Umbilical cord (tissue), 2 donors: Measurements from ENCODE around the gene GSN. TPM values are rescaled to one million over a fixed set of nuclear protein-coding genes. Genes with fewer than 3 reads are reported as not detected.

ENCODE experiments used
- DNase-seq: peaks from one replicate; pipeline ENCODE4 v3.0.0-alpha.2; 2015; ENCODE audit warnings: low spot score
- total RNA-seq: library from RNA; depleted of rRNA; stranded (reverse); fragments of >200 nt; gene quantifications from one replicate; pipeline ENCODE4 v1.2.3, GENCODE V29; 2014; ENCODE audit warnings: low replicate concordance; ENCODE audit not compliant: insufficient read depth

GSN gene
- total RNA-seq, 1 donor from 2014 or later: 421 TPM

DNA sequence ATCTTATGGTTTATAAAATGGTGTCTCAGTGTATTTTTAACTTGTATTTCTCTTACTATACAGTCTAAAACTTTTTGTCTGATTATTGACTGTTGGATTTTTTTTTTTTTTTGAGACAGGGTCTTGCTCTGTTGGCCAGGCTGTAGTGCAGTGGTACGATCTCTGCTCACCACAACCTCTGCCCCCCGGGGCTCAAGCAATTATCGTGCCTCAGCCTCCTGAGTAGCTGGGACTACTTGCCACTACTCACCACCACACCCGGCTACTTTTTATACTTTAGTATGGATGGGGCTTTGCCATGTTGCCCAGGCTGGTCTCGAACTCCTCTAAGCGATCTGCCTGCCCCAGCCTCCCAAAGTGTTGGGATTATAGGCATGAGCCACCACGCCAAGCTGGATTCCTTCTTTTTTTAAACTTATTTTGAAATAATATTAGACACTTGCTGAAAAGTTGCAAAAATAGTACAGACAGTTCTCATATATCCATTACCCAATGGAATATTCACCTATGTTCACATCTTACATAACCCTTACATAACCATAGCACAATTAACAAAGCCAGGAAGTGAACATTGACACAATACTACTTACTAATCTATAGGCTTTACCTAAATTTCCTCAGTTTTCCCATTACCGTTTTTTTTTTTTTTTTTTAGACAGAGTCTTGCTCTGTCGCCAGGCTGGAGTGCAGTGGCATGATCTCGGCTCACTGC, 54.9 kb downstream of the GSN start:
- no peak for DNase-seq

DNA sequence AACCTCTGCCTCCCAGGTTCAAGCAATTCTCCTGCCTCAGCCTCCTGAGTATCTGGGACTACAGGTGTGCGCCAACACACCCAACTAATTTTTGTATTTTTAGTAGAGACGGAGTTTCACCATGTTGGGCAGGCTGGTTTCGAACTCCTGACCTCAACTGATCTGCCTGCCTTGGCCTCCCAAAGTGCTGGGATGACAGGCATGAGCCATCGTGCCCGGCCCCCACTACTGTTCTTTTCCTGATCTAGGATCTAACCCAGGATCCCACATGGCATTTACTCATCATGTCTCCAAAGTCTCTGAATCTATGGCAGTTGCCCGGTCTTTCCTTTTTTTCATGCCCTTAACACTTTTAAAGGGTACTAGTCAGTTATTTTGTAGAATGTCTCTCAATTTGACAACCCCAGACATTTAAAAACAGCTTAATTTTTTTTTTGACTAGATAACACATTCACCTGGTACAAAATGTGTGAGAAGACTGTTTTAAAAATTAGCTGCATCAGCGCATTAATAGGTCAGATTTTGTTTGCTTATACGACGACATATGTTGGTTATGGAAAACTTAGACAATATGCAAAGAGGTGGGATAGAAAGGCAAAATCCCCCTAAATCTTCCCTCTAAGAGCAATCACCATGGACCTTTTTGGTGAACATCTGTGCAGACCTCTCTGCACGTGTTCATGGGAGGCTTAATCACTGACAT, 55.6 kb downstream of the GSN start:
- DNase-seq: no peak

- no peak for DNase-seq
These were observed 56.4 kb downstream of the GSN start for GRCh38 chr9:121324316-121324715.

DNA sequence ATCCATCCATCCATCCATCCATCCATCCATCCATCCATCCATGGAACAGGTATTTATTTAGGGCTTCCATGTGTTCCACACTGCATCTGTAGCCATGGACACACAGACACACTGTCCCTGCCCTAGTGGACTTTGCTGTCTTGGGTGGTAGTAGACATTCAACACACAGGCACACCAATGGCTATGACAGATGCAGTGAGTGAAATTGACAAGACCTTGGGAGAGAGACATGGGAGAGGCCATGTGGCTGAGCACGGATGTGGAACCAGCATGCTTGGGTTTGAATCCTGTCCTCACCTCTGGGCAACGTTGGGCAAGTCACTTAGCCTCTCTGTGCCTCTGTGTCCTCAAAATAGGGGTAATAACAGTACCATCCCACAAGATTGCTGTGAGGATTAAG, 56.8 kb downstream of the GSN start:
- no peak for DNase-seq

DNA sequence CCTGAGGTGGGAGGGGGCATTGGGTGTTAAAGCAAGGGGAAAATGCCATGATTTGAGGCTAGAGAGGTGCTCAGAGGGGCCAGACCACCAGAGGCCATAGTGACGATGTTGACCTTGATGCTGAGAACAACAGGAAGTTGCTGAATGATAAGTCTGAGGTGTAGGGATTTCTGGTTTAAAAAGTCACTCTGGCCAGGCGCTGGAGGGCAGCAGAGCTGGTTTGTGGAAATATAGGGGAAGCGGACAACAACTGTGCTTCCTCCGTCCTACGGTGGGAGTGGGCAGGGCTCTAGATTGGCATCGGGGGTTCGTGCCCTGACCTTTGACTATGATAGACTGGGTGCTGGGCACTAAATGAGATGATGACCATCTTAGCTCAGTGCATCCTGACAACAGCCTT, 57.4 kb downstream of the GSN start:
- no peak for DNase-seq

GRCh38 chr9:121326130-121326838, 58.3 kb downstream of the GSN start:
- DNase-seq: peak; percentile 85

DNA sequence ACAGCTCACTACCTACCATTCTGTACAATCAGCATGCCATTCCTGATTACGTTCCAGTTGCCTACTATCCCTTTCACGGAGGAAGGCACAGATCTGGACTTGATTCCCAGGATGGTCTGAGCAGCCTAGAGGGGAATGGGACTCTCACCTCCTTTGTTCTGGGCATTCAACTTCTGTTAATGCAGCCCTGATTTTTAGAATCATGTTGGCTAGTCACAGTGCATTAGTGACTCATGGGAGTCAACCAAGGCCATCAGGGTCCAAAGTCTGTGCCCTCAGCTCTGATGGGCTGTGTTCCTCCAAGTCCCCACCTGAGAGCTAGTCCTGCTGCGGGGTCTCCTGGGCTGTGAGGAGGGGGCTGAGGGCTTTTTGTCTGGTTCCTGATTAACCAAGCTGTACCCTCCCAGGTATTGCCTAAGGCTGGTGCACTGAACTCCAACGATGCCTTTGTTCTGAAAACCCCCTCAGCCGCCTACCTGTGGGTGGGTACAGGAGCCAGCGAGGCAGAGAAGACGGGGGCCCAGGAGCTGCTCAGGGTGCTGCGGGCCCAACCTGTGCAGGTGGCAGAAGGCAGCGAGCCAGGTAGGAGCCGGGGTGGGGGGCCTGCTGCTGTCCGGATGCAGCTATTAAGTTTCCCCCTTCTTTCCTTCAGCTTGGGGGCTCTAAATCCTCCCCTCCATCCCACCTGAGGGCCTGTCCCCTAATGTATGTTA, 59.1 kb downstream of the GSN start:
- DNase-seq: no peak

GRCh38 chr9:121328476-121328875, 60.5 kb downstream of the GSN start:
- DNase-seq: no peak

DNA sequence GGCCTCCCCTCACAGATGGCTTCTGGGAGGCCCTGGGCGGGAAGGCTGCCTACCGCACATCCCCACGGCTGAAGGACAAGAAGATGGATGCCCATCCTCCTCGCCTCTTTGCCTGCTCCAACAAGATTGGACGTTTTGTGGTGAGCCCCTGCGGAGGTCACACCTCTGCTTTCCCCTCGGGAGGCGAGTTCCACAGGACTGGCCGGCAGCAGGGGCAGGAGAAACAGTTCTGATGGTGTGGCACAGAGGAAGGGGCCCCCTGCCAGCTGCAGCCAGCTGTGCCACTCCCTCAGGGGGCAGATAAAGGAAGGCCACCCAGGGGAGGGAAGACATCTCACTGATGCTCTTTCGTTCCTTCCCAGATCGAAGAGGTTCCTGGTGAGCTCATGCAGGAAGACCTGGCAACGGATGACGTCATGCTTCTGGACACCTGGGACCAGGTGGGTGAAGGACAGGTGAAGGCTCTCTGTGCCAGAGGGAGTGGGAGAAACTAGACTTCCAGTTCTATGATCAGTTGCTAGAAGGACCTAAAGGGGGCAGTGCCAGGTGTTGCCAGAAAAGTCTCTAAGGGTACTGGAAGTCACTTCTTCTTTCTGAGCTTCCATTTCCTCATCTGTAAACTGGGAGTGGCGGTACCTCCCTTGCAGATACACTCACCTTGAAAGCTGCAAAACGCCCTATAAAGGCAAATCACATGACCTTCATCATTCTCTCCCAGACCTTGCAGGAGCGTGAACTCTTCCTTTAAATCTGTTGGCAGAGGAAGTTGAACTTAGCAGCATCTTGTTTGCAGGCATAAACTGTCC, 61.1 kb downstream of the GSN start:
- no peak for DNase-seq

DNA sequence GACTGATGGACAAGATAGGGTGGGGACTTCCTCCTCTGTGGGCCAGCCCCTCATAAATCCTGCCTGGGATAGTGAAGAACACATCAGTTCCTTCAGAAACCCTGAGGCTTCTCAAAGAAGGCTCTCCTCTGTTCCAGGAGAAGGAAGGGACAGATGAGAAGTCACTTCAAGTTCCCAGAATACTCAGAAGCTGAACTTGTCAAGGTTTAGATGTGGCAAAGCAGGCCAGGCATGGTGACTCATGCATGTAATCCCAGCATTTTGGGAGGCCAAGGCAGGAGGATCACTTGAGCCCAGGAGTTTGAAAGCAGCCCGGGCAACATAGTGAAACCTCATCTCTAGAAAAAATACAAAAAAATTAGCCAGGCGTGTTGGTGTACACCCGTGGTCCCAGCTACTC, 63.6 kb downstream of the GSN start:
- DNase-seq: no peak

GRCh38 chr9:121331992-121332685, 64.2 kb downstream of the GSN start:
- DNase-seq: peak; percentile 59

- DNase-seq: no peak
These were observed 66.2 kb downstream of the GSN start for GRCh38 chr9:121333950-121334773.

GRCh38 chr9:121336665-121337064, 68.7 kb downstream of the GSN start:
- peak; percentile 89 for DNase-seq

GRCh38 chr9:121339437-121339836, 71.5 kb downstream of the GSN start:
- DNase-seq: no peak

DNA sequence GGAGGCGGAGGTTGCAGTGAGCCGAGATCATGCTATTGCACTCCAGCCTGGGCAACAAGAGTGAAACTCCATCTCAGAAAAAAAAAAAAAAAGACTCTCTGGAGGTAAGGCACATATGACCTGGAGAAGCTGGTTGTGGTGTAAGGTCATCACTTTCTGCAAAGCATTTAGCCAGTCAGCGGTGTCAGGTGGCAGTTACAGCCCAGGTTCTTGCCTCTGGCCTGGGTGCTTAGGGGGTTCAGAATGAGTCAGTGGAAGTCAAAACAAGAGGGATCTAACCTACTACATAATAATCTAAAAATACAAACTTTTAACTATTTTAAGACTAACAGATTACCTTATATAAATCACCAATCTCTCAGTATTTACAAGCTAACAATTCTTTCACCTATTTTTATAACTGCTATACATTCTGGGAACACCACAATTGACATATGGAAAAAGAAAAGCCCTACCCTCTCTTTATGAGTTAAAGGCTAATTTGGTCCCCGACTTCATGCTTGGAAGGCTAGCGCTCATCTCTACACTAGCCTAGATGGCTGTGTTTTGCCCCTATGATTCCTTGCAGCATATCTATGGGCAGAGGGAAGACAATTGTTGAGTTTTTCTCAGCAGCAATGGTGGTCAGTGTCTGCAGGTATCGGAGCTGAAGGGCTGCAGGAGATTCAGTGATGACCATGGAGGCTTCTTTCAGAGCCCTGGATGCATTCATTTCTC, 72.9 kb downstream of the GSN start:
- no peak for DNase-seq

GRCh38 chr9:121344184-121344583, 76.2 kb downstream of the GSN start:
- DNase-seq: no peak

- DNase-seq: no peak
These were observed 77.1 kb downstream of the GSN start for GRCh38 chr9:121345070-121345469.

DNA sequence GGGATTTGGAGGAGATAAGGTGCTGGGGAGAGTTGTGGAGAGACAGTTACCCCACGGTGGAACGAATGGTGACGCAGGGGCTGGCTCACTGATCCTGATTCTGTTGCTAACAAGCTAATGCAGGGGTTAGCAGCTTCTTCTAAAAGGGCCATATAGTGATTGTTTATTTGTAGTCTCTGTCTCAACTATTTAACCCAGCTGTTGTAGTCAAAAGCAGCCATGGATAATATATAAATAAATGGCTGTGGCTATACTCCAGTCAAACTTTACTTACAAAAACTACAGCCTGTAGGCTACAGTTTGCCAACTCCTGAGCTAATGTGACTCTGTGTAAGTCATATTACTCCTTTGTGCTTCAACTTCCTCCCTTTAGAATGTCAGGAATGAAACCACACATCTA, 80.3 kb downstream of the GSN start:
- DNase-seq: peak; percentile 56

DNA sequence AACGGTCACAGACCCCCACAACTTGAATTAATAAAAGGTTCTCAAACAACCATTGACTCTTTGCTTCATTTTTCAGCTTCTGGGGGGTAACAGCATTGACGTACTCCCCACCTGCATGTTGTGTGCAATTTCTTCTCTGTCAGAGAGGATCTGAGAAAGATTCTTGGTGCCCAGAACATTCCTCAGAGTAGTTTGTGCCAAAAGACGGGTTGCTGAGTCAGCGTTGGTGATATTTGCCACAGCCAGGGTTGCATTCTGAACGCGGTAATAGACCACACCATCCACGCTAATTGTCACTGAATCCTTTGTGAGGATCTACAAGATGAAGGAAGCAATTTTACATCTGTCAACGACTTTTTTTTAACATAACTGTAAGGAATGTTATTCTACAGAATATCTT, 81.0 kb downstream of the GSN start:
- DNase-seq: no peak
